Stimulated activated naive B cell treated with anti-CD40 and anti-IgM and Interleukin-4, amounts not matched to agents 10 μg/mL and 1 μg/mL and 100 μg/mL, for 72 hours (primary cell): Measurements from ENCODE around the gene FXYD5.
A peak's percentile ranks its signal among the peaks of the same experiment; 100 is the strongest.
"Not testable (repeated sequence)": the region's sequence is repeated elsewhere in the genome, so short reads cannot be mapped to it uniquely, and the experiment has no call there.

Source experiments
- ATAC-seq, 2 donors: fragments of 150-1000 bp; cut with Tn5 transposase; replicated peaks; 2 replicates each; pipeline ENCODE4 v1.10.0; 2021; ENCODE audit warnings: moderate library complexity in 1 of 2
- DNase-seq: peaks from one replicate; pipeline ENCODE4 v3.0.0; 2021
- H3K27ac Mint-ChIP-seq: one replicate; pipeline ENCODE4 v1.8.0; 2022; ENCODE audit warnings: mild to moderate bottlenecking, mixed read lengths
- H3K27me3 Mint-ChIP-seq, 2 donors: one replicate each; pipeline ENCODE4 v1.8.0; 2022; ENCODE audit warnings: mixed read lengths in 2 of 2
- H3K36me3 Mint-ChIP-seq, 2 donors: one replicate each; pipeline ENCODE4 v1.8.0; 2022; ENCODE audit warnings: mixed read lengths in 2 of 2, mild to moderate bottlenecking in 1 of 2
- H3K4me1 Mint-ChIP-seq, 2 donors: one replicate each; pipeline ENCODE4 v1.8.0; 2022; ENCODE audit warnings: mixed read lengths in 2 of 2, mild to moderate bottlenecking in 1 of 2
- H3K4me3 Mint-ChIP-seq, 2 donors: one replicate each; pipeline ENCODE4 v1.8.0; 2022; ENCODE audit warnings: mild to moderate bottlenecking in 2 of 2, mixed read lengths in 2 of 2, moderate library complexity in 1 of 2
- H3K9me3 Mint-ChIP-seq, 2 donors: one replicate each; pipeline ENCODE4 v1.8.0; 2022; ENCODE audit warnings: mixed read lengths in 2 of 2, mild to moderate bottlenecking in 1 of 2

FXYD5 gene

DNA sequence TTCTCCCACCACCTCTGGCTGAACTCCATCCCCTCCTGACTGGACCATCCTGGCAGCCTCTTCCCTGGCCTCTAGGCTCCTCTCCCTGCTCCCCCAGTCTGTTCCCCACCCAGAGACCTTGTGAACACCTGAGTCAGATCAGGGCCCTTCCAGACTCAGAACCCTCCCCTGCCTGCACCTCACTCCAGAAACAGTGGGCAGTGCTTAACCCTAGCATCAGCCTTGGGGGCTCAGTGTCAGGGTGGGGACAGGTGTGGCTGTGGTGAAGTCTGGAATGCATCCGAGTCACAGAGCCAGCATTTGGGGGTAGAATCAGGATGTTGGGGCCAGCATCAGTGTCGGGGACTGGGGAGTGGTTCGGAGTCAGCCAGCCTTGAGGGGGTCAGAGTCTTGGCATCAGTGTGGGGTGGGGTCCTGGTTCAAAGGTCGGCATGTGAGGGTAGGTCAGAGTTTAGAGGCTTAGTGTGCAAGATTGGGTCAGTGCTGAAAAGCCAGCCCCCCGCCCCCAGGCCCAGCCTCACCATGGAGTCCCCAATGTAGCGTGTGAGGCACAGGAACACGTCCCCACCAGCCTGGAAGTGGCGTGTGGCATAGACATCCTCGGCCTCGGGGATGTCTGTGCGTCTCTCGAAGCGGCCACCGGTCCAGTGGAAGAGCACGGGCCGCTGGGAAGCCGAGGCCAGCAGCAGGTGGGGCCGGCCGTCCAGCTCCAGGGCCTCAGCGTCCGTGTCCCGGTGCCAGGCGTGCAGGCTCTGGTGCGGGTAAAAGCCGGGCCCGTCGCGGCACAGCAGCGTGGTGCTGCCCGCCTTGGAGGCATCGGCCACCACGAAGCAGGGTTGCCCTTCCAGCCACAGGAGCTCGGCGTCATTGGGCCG lies 28.5 kb upstream of the FXYD5 start:
- H3K27me3 Mint-ChIP-seq, result peaks cover 0 to 5% of the 10 kb centered on the region in 2 donors

GRCh38 chr19:35126624-35126959 lies 27.9 kb upstream of the FXYD5 start:
- H3K9me3 Mint-ChIP-seq, result no peaks in the 10 kb centered on the region
- DNase-seq (no peak), ATAC-seq (no peak)
- H3K36me3 Mint-ChIP-seq, result no peaks in the 10 kb centered on the region
- no peak overlapping the region for H3K4me3 Mint-ChIP-seq
- no peak overlapping the region for H3K27ac Mint-ChIP-seq
- H3K4me1 Mint-ChIP-seq, result peaks cover 16 to 29% of the 10 kb centered on the region in 2 donors
- peaks cover 0 to 5% of the 10 kb centered on the region in 2 donors for H3K27me3 Mint-ChIP-seq

More for the DNA sequence above, 28.5 kb upstream of the FXYD5 start:
- Mint-ChIP-seq H3K4me3 (peak overlapping the region in 1 of 2 donors; percentile 29), H3K9me3 (no peaks in the 10 kb centered on the region), H3K36me3 (no peaks in the 10 kb centered on the region), H3K4me1 (peaks cover 20 to 35% of the 10 kb centered on the region in 2 donors), H3K27ac (peak overlapping the region; percentile 1)
- no peak for ATAC-seq
- no peak for DNase-seq

GRCh38 chr19:35127871-35128270 lies 26.7 kb upstream of the FXYD5 start:
- peaks cover 3 to 6% of the 10 kb centered on the region in 2 donors for H3K9me3 Mint-ChIP-seq
- peaks cover 12 to 26% of the 10 kb centered on the region in 2 donors for H3K4me1 Mint-ChIP-seq
- ATAC-seq (no peak), DNase-seq (no peak)
- H3K4me3 Mint-ChIP-seq, result no peak overlapping the region
- peaks cover 0 to 5% of the 10 kb centered on the region in 2 donors for H3K27me3 Mint-ChIP-seq
- no peak overlapping the region for H3K27ac Mint-ChIP-seq
- no peaks in the 10 kb centered on the region for H3K36me3 Mint-ChIP-seq

- Mint-ChIP-seq H3K27ac (no peak overlapping the region), H3K4me3 (no peak overlapping the region), H3K27me3 (peaks cover 0 to 5% of the 10 kb centered on the region in 2 donors), H3K9me3 (peaks cover 6 to 11% of the 10 kb centered on the region in 2 donors), H3K4me1 (peaks cover 12 to 23% of the 10 kb centered on the region in 2 donors), H3K36me3 (no peaks in the 10 kb centered on the region)
- ATAC-seq (no peak), DNase-seq (no peak)
Observed at GRCh38 chr19:35128398-35129057, 26.0 kb upstream of the FXYD5 start.

GRCh38 chr19:35129724-35130274 lies 24.7 kb upstream of the FXYD5 start:
- ATAC-seq, H3K27me3 Mint-ChIP-seq, H3K36me3 Mint-ChIP-seq, H3K27ac Mint-ChIP-seq, DNase-seq, H3K4me3 Mint-ChIP-seq: not testable (repeated sequence)
- Mint-ChIP-seq H3K4me1 (peaks cover 6 to 11% of the 10 kb centered on the region in 2 donors), H3K9me3 (peaks cover 6 to 11% of the 10 kb centered on the region in 2 donors)

DNA sequence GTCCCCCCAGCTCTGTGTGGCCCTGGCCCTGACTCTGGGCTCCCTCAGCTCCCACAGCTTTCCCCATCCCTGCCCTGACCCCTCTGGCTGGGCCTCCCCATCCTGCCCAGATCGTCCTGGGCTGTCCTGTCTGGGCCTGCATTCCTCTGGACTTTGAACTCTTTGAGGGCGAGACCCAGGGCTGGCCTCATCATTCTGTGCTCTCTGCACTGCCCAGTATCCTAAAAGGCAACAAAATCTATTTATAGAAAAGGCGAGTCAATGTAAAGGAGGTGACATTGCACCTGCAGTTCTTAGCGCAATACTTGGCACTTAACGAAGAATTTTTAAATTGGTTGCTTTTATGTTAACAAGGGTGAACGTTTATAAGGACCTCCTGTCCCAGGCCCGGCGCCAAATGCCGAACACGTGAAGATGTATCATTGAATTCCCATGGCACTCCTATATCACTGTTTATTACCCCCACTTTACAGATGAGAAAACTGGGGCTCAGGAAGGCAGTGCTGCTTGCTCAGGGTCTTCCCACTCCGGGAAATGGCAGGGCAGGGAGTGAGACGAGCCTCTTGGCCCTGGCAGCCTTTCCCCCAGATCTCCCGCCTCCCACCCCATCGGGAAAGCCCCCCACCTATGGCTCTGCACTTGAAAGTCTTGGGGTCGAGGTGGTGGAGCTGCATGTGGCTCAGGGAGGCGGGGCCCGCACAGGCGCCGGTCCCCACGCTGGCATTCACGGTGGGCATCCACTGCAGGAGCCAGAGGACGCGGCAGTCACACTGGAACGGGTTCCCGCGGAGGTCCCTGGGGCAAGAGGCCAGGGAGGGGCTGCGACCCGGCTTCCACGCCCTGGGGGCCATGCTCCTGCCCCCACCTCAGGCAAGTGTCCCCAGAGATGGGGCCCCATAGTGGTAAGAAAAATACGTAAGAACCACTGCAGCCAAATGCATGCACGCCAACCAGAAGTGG lies 23.5 kb upstream of the FXYD5 start:
- H3K9me3 Mint-ChIP-seq, result peaks cover 6 to 11% of the 10 kb centered on the region in 2 donors
- no peak overlapping the region for H3K27ac Mint-ChIP-seq
- DNase-seq, result no peak
- H3K36me3 Mint-ChIP-seq, result no peaks in the 10 kb centered on the region
- ATAC-seq, result no peak
- H3K4me1 Mint-ChIP-seq, result peaks cover 0 to 6% of the 10 kb centered on the region in 2 donors
- no peak overlapping the region for H3K4me3 Mint-ChIP-seq
- H3K27me3 Mint-ChIP-seq, result no peaks in the 10 kb centered on the region

- Mint-ChIP-seq H3K4me3 (no peak overlapping the region), H3K36me3 (no peaks in the 10 kb centered on the region), H3K4me1 (peaks cover 3 to 7% of the 10 kb centered on the region in 2 donors), H3K9me3 (peaks cover 6 to 11% of the 10 kb centered on the region in 2 donors), H3K27ac (no peak overlapping the region), H3K27me3 (peaks cover 0 to 1% of the 10 kb centered on the region in 2 donors)
- DNase-seq, result no peak
- ATAC-seq, result no peak
Observed at GRCh38 chr19:35132254-35132653, 22.3 kb upstream of the FXYD5 start.

DNA sequence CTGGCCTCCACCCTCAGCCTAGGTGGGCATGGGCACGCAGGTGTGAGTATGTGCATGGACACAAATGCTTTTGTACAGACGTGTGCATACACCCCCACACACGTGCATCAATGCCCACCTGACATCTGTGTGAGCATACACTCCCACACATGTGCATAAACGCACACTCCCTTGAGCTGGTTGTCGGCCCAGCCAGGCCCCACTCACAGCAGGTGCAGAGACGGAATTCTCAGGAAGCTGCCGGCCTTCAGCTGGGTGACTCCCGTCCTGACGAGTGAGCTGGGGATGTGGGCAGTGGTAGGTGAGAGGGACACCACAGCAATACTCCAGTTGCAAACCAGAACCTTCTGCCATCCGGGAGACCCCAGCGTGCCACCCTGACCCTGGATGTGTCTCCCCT lies 20.7 kb upstream of the FXYD5 start:
- Mint-ChIP-seq H3K4me1 (peaks cover 6 to 14% of the 10 kb centered on the region in 2 donors), H3K27ac (no peak overlapping the region), H3K9me3 (peaks cover 6 to 11% of the 10 kb centered on the region in 2 donors), H3K4me3 (no peak overlapping the region), H3K36me3 (no peaks in the 10 kb centered on the region), H3K27me3 (peaks cover 0 to 5% of the 10 kb centered on the region in 2 donors)
- ATAC-seq, result no peak
- DNase-seq, result no peak

DNA sequence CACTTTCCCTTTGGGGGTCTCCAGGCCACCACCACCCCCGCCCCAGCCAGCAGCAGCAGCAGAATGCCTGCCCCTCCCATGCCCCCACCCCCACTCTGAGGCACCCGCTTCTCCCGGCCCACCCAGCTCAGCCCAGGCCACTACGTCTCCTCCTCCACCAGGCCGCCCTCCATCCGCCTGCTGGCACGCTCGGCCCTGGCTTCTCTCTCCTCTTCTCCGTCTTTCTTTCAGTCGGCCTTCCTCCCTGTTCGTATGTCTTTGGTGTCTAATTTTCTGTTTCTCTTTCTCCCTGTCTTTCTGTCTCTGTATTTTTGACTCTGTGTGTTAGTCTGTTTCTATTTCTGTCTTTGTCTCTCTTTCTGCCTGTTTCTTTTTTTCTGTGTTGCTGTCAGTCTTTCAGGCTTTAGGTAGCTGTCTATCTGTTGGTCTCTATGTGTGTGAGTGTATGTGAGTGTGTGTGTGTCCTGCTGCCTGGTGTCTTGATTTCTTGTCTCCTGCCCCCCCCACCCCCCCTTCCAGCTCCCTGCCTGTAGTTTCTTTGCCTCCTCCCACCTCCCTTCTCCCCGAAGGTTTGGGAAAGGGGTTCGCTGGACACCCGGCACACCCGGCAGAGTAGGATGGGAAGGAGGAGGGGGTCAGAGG lies 19.8 kb upstream of the FXYD5 start, which contains the start of gene LGI4:
Gene LGI4, minus strand, starts transcription at position 459 of the 642 bp plus-strand sequence. Its CDS starts 379 bp downstream, at position 80.
- Mint-ChIP-seq H3K4me1 (peaks cover 6 to 16% of the 10 kb centered on the region in 2 donors), H3K27ac (no peak within 1 kb of the TSS), H3K27me3 (peaks cover 0 to 5% of the 10 kb centered on the region in 2 donors), H3K36me3 (no peaks in the 10 kb centered on the region), H3K9me3 (peaks cover 6 to 11% of the 10 kb centered on the region in 2 donors), H3K4me3 (no peak within 1 kb of the TSS)
- DNase-seq (no peak), ATAC-seq (no peak)

DNA sequence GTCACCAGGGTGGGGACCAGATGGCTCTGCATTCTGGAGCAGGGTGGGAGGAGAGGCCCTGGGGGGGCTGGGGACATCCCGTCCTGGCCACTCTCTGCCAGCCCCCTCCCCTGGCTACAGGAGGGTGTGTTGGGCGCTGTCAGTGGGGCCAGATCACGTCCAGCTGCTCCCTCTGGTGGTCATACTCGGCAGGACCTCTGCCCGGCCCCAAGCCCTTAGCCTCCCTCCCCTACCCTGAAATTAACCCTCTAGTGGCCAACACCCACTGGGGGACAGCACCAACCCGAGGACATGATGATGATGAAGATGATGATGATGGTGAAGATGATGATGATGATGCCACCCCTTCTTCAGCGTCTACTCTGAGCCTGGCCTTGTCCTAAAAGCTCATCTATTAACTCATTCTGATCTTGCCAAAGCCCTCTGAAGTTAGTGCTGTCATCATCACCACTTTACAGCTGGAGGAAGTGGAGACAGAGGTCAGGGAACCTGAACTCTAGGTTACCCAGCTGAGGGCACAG lies 19.1 kb upstream of the FXYD5 start:
- H3K4me3 Mint-ChIP-seq, result no peak overlapping the region
- peaks cover 7 to 16% of the 10 kb centered on the region in 2 donors for H3K4me1 Mint-ChIP-seq
- DNase-seq (peak; percentile 69), ATAC-seq (peak; percentile 91 to 94)
- peaks cover under 1 to 7% of the 10 kb centered on the region in 2 donors for H3K27me3 Mint-ChIP-seq
- H3K36me3 Mint-ChIP-seq, result no peaks in the 10 kb centered on the region
- peaks cover 6 to 11% of the 10 kb centered on the region in 2 donors for H3K9me3 Mint-ChIP-seq
- no peak overlapping the region for H3K27ac Mint-ChIP-seq

DNA sequence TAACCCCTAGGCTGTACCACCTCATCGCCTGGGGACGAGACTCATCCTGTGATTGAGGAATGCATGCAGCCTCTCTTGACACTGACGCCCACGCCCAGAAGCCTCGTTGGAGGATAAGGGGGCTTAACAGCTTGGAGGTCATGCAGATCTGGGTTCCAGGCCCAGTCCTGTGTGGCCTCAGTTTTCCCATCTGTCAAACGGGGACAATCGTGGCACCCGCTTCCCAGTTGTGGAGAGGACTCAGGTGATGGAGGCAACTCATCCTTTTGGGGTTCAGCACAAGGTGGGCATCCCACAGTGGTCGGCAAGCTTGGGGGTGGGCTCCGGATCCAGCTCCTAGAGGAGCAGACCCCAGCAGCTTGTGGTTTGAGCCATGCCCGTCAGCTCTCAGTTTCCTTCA lies 18.3 kb upstream of the FXYD5 start:
- no peak overlapping the region for H3K27ac Mint-ChIP-seq
- DNase-seq, result no peak
- H3K4me3 Mint-ChIP-seq, result no peak overlapping the region
- peaks cover 15 to 22% of the 10 kb centered on the region in 2 donors for H3K4me1 Mint-ChIP-seq
- H3K36me3 Mint-ChIP-seq, result no peaks in the 10 kb centered on the region
- H3K9me3 Mint-ChIP-seq, result peaks cover 6 to 11% of the 10 kb centered on the region in 2 donors
- peaks cover 7 to 12% of the 10 kb centered on the region in 2 donors for H3K27me3 Mint-ChIP-seq
- no peak for ATAC-seq

DNA sequence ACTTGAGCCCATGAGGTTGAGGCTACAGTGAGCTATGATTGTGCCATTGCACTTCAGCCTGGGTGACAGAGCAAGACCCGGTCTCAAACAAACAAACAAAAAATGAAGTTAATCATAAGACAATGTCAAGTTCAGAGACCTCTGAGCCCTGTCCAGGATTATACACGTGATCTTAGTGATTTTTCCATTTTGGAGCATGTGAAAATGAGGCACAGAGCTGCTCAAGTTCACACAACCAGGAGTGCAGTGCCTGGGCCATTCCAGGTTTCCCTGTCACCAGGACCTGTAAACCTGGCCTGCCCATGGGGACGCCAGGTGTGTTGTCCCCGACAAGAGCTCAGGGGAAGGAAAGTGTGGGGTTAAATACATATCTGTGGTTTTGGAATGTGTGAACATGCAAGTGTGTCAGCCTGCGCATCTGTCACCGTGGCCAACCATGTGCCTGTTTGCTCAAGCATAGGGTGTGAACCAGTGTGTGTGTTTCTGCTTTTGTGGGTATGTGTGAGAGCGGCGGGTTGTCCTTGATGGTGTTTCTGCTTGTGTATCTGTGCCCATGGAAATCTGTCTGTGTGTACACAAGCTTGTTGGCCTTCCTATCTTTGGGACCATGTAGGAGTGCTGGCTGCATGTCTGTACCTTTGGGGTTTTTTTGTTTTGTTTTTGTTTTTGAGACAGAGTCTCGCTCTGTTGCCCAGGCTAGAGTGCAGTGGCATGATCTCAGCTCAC lies 17.4 kb upstream of the FXYD5 start:
- Mint-ChIP-seq H3K27ac (no peak overlapping the region), H3K4me3 (no peak overlapping the region), H3K9me3 (peaks cover 6 to 11% of the 10 kb centered on the region in 2 donors), H3K36me3 (no peaks in the 10 kb centered on the region), H3K4me1 (peaks cover 24 to 25% of the 10 kb centered on the region in 2 donors), H3K27me3 (peaks cover 7 to 17% of the 10 kb centered on the region in 2 donors)
- DNase-seq (no peak), ATAC-seq (no peak)
